H1 (cell line): Measurements from ENCODE around the gene MTX3. TPM values are rescaled to one million over a fixed set of nuclear protein-coding genes. Genes with fewer than 3 reads are reported as not detected.

Source experiments
- CTCF ChIA-PET: fragments of 300-600 bp; sonication (Branson Sonifier 250); formaldehyde crosslinking; loops from one replicate; lab custom pipeline; 2021; ENCODE audit not compliant: partially characterized antibody; lab: Charles Lee
- POLR2A ChIA-PET: fragments of 300-600 bp; sonication (Branson Sonifier 250); formaldehyde crosslinking; loops from one replicate; lab custom pipeline; 2021; ENCODE audit warnings: inconsistent platforms; ENCODE audit not compliant: partially characterized antibody; lab: Charles Lee
- DNase-seq, 2 experiments: peaks; one replicate each; pipeline versions ENCODE4 v3.0.0 to v3.0.0-alpha.2; 2010 to 2022; ENCODE audit warnings: low spot score in 2 of 2, low read depth in 1 of 2, mixed read lengths in 1 of 2
- FAIRE-seq: peaks from 2 replicates; lab custom pipeline; 2011; peaks lifted over from hg19 to GRCh38; lab: Jason Lieb, UNC
- H2AFZ ChIP-seq: 2 replicates; pipeline ENCODE4 v1.8.1; 2012; ENCODE audit warnings: low read length, inconsistent platforms
- H2AK5ac ChIP-seq: 2 replicates; pipeline ENCODE4 v1.6.1; 2013; ENCODE audit warnings: low read depth, low read length
- H2BK120ac ChIP-seq: replicated peaks from 2 replicates; pipeline ENCODE3; 2013; ENCODE audit warnings: low read depth, low read length, inconsistent platforms
- H2BK12ac ChIP-seq: 2 replicates; pipeline ENCODE4 v1.6.1; 2013; ENCODE audit warnings: low read depth, low read length
- H2BK15ac ChIP-seq: 2 replicates; pipeline ENCODE4 v1.6.1; 2013; ENCODE audit warnings: low read length
- H2BK20ac ChIP-seq: 2 replicates; pipeline ENCODE4 v1.6.1; 2013; ENCODE audit warnings: low read length
- H2BK5ac ChIP-seq: 2 replicates; pipeline ENCODE4 v1.6.1; 2013; ENCODE audit warnings: low read depth, low read length
- H3K14ac ChIP-seq: 2 replicates; pipeline ENCODE4 v1.6.1; 2013; ENCODE audit warnings: inconsistent platforms; ENCODE audit not compliant: insufficient read length
- H3K18ac ChIP-seq: 2 replicates; pipeline ENCODE4 v1.6.1; 2013; ENCODE audit warnings: low read length; ENCODE audit errors: extremely low read depth
- H3K23ac ChIP-seq: 2 replicates; pipeline ENCODE4 v1.6.1; 2013; ENCODE audit warnings: inconsistent platforms; ENCODE audit not compliant: insufficient read length
- H3K23me2 ChIP-seq: 2 replicates; pipeline ENCODE4 v1.6.1; 2013; ENCODE audit warnings: low read depth, low read length
- H3K27ac ChIP-seq: 2 replicates; pipeline ENCODE4 v1.6.1; 2011; ENCODE audit warnings: low read depth, low read length, inconsistent platforms
- H3K27me3 ChIP-seq, 4 experiments: replicated peaks in 1 of 4; 1 replicate in 1 of 4; 2 replicates in 3 of 4; pipeline versions ENCODE4 v1.6.1 to v1.8.1; 2011 to 2013; ENCODE audit warnings: low read length in 3 of 4, mild to moderate bottlenecking in 3 of 4, inconsistent platforms in 2 of 4, mixed read lengths in 2 of 4, moderate library complexity in 1 of 4; ENCODE audit not compliant: control insufficient read depth in 3 of 4, insufficient read depth in 3 of 4; ENCODE audit errors: extremely low read depth in 1 of 4
- H3K36me3 ChIP-seq, 4 experiments: 2 replicates each; pipeline versions ENCODE4 v1.6.1 to v1.8.1; 2011 to 2013; ENCODE audit warnings: mild to moderate bottlenecking in 4 of 4, low read length in 3 of 4, moderate library complexity in 2 of 4, control low read depth in 1 of 4, inconsistent platforms in 1 of 4; ENCODE audit not compliant: insufficient read depth in 4 of 4, control insufficient read depth in 2 of 4
- H3K4ac ChIP-seq: replicated peaks from 2 replicates; pipeline ENCODE3; 2013; ENCODE audit warnings: low read length, low read depth, mixed read lengths, inconsistent platforms; ENCODE audit not compliant: insufficient read length
- H3K4me1 ChIP-seq, 4 experiments: replicated peaks in 1 of 4; 1 replicate in 1 of 4; 2 replicates in 3 of 4; pipeline versions ENCODE4 v1.6.1 to v1.8.1; 2011 to 2013; ENCODE audit warnings: low read length in 3 of 4, inconsistent platforms in 2 of 4, mixed read lengths in 1 of 4; ENCODE audit not compliant: insufficient read depth in 4 of 4, control insufficient read depth in 3 of 4
- H3K4me2 ChIP-seq, 2 experiments: 2 replicates each; pipeline versions ENCODE4 v1.6.1 to v1.8.1; 2011 to 2013; ENCODE audit warnings: low read depth in 2 of 2, low read length in 2 of 2, control low read depth in 1 of 2, inconsistent platforms in 1 of 2, mild to moderate bottlenecking in 1 of 2; ENCODE audit not compliant: insufficient read depth in 1 of 2
- H3K4me3 ChIP-seq, 4 experiments: fragments of 200-600, 300-600 bp in 1 of 4; sonication (generic), shearing (Covaris generic), sonication (Bioruptor Twin) in 1 of 4; 2 replicates each; pipeline versions ENCODE4 v1.5.1 to v1.8.1; 2011 to 2016; ENCODE audit warnings: low read length in 4 of 4, low read depth in 3 of 4, control low read depth in 2 of 4, inconsistent platforms in 2 of 4, mild to moderate bottlenecking in 2 of 4, mixed read lengths in 1 of 4, moderate library complexity in 1 of 4; ENCODE audit not compliant: insufficient read depth in 2 of 4; ENCODE audit errors: extremely low read depth in 1 of 4
- H3K56ac ChIP-seq: replicated peaks from 2 replicates; pipeline ENCODE3; 2013; ENCODE audit warnings: low read depth, mild to moderate bottlenecking, mixed read lengths, low read length, inconsistent platforms; ENCODE audit not compliant: insufficient read length
- H3K79me1 ChIP-seq: 2 replicates; pipeline ENCODE4 v1.6.1; 2013; ENCODE audit warnings: low read depth, low read length, control low read depth
- H3K79me2 ChIP-seq, 2 experiments: 2 replicates each; pipeline versions ENCODE4 v1.6.1 to v1.8.1; 2012 to 2013; ENCODE audit warnings: low read length in 2 of 2, mild to moderate bottlenecking in 2 of 2, inconsistent platforms in 1 of 2; ENCODE audit not compliant: insufficient read depth in 2 of 2, control insufficient read depth in 1 of 2
- H3K9ac ChIP-seq, 4 experiments: replicated peaks in 1 of 4; 1 replicate in 1 of 4; 2 replicates in 3 of 4; pipeline versions ENCODE4 v1.6.1 to v1.8.1; 2011 to 2013; ENCODE audit warnings: low read depth in 3 of 4, low read length in 3 of 4, control low read depth in 2 of 4, mild to moderate bottlenecking in 2 of 4, moderate library complexity in 2 of 4, inconsistent platforms in 1 of 4; ENCODE audit errors: extremely low read depth in 1 of 4
- H3K9me3 ChIP-seq, 2 experiments: 2 replicates each; pipeline versions ENCODE4 v1.6.1 to v1.8.1; 2012 to 2013; ENCODE audit warnings: mild to moderate bottlenecking in 2 of 2, moderate library complexity in 2 of 2, control low read depth in 1 of 2, inconsistent platforms in 1 of 2, low read depth in 1 of 2, low read length in 1 of 2, mixed read lengths in 1 of 2; ENCODE audit not compliant: insufficient read depth in 2 of 2
- H4K20me1 ChIP-seq, 2 experiments: replicated peaks in 1 of 2; 2 replicates each; pipeline versions ENCODE3 to v1.8.1; 2011 to 2013; ENCODE audit warnings: inconsistent platforms in 2 of 2, low read length in 2 of 2, mild to moderate bottlenecking in 1 of 2; ENCODE audit not compliant: insufficient read depth in 2 of 2, control insufficient read depth in 1 of 2
- H4K5ac ChIP-seq: 2 replicates; pipeline ENCODE4 v1.6.1; 2013; ENCODE audit warnings: low read length, low read depth, mixed read lengths, inconsistent platforms; ENCODE audit not compliant: insufficient read length
- H4K8ac ChIP-seq: 2 replicates; pipeline ENCODE4 v1.8.0; 2013; ENCODE audit warnings: mild to moderate bottlenecking, moderate library complexity, low read length, inconsistent platforms; ENCODE audit not compliant: insufficient read depth; ENCODE audit errors: extremely low read depth
- H4K91ac ChIP-seq: replicated peaks from 2 replicates; pipeline ENCODE3; 2013; ENCODE audit warnings: low read length, mixed read lengths, inconsistent platforms; ENCODE audit not compliant: insufficient read length
- CEBPB ChIP-seq: IDR thresholded peaks from 2 replicates; pipeline ENCODE4 v1.6.1; 2012; ENCODE audit warnings: low read depth, low read length
- CHD2 ChIP-seq: IDR thresholded peaks from 2 replicates; pipeline ENCODE4 v1.6.1; 2012; ENCODE audit warnings: low read length, improper control_type of control experiment
- CTCF ChIP-seq, 3 experiments: IDR thresholded peaks; 1 replicate in 2 of 3; 2 replicates in 1 of 3; pipeline versions ENCODE4 v1.5.1 to v1.6.1; 2011; ENCODE audit warnings: low read length in 3 of 3, mild to moderate bottlenecking in 3 of 3, inconsistent platforms in 2 of 3, low read depth in 1 of 3, moderate library complexity in 1 of 3; ENCODE audit not compliant: insufficient read depth in 1 of 3; ENCODE audit errors: control extremely low read depth in 1 of 3
- GTF2F1 ChIP-seq: IDR thresholded peaks from 2 replicates; pipeline ENCODE4 v1.6.1; 2012; ENCODE audit warnings: low read depth, low read length, improper control_type of control experiment, borderline replicate concordance
- HDAC2 ChIP-seq, 2 experiments: fragments of 300-600 bp in 1 of 2; sonication (generic) in 1 of 2; IDR thresholded peaks; 2 replicates each; pipeline ENCODE4 v1.6.1; 2011 to 2012; ENCODE audit warnings: low read depth in 2 of 2, low read length in 2 of 2, mild to moderate bottlenecking in 2 of 2, moderate library complexity in 2 of 2, borderline replicate concordance in 1 of 2, inconsistent platforms in 1 of 2
- JUN ChIP-seq: IDR thresholded peaks from 2 replicates; pipeline ENCODE4 v1.6.1; 2011; ENCODE audit warnings: low read depth, mild to moderate bottlenecking, improper control_type of control experiment, low read length
- JUND ChIP-seq: IDR thresholded peaks from 2 replicates; pipeline ENCODE4 v1.6.1; 2011; ENCODE audit warnings: mild to moderate bottlenecking, improper control_type of control experiment, low read length
- KDM1A ChIP-seq: fragments of 200-600, 300-600 bp; sonication (generic); IDR thresholded peaks from 2 replicates; pipeline ENCODE4 v1.7.1; 2016; ENCODE audit warnings: mild to moderate bottlenecking, low read length, borderline replicate concordance
- KDM4A ChIP-seq: IDR thresholded peaks from one replicate; pipeline ENCODE4 v1.7.1; 2012; ENCODE audit warnings: low read depth, mild to moderate bottlenecking, moderate library complexity, low read length, inconsistent platforms; ENCODE audit not compliant: severe bottlenecking
- SIRT6 ChIP-seq: IDR thresholded peaks from one replicate; pipeline ENCODE4 v1.7.1; 2012; ENCODE audit warnings: low read length, inconsistent platforms
- TEAD4 ChIP-seq: IDR thresholded peaks from 2 replicates; pipeline ENCODE4 v1.6.1; 2012; ENCODE audit warnings: low read depth, low read length, inconsistent platforms, mixed read lengths
- ZNF274 ChIP-seq: IDR thresholded peaks from 2 replicates; pipeline ENCODE4 v1.7.0; 2012; ENCODE audit warnings: low read length, borderline replicate concordance; ENCODE audit errors: extremely low read depth
- WGBS, 2 experiments: shearing (Covaris generic) in 1 of 2; methylation state at CpG; one replicate each; pipeline versions ENCODE4 v1.1.6 to v1.1.7; 2013 to 2015; ENCODE audit warnings: low lambda C conversion rate in 2 of 2, mixed read lengths in 2 of 2, inconsistent platforms in 1 of 2, low coverage in 1 of 2, missing lambda C conversion rate in 1 of 2; ENCODE audit not compliant: insufficient replicate concordance in 2 of 2, insufficient coverage in 1 of 2, insufficient read length in 1 of 2; ENCODE audit errors: extremely low coverage in 1 of 2, missing lambda C conversion rate in 1 of 2; 5-methylcytosine and 5-hydroxymethylcytosine counted together
- polyA plus RNA-seq, 7 experiments: library from polyadenylated mRNA; depleted of rRNA in 3 of 7; stranded (reverse) in 5 of 7; unstranded in 2 of 7; fragments of >200 nt in 5 of 7; fragments of 200-250 nt in 2 of 7; gene quantifications; 1 replicate in 5 of 7; 2 replicates in 1 of 7; 4 replicates in 1 of 7; pipeline versions ENCODE4 v1.2.1 to v1.2.3, GENCODE V29; 2011 to 2013; ENCODE audit warnings: missing spikeins in 2 of 7, mixed read lengths in 2 of 7
- total RNA-seq: library from RNA; stranded (reverse); fragmentation: NEBNext Ultra II Directional; extraction: Animal tissue kit (Norgen Biotek cat#: 25700); gene quantifications from 2 replicates; pipeline ENCODE4 v1.2.1, GENCODE V29; 2021

The MTX3 gene
- total and polyA plus RNA-seq, 2 of the 8 experiments (the other 6 are each of a cell fraction or from before 2014, with no cell fraction given), result 9.4 to 28.8 TPM

DNA sequence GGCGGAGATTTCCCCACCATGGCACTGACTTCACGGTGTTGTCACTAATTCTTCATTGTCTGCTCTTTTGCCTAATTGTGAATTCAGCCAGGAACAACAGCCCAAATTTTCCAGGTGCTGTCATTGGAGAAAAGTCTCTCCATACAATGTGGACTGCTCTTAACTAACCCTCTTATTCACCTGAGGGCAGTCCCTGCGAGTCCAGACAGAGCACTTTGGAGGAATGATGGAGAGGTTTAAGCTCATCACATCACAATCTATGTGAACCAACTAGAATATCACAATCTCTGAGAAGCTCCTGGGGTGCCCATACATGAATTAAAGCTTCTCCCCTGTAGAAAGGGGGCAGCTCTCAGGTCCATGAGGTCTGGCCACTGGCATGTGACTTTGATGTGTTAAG, 56.4 kb downstream of the MTX3 start:
- Histone ChIP-seq H2AFZ (no peak overlapping the region), H2BK20ac (no peak overlapping the region), H3K79me1 (no peaks in the 10 kb centered on the region), H3K4me2 (no peak overlapping the region), H2BK5ac (no peak overlapping the region), H3K4ac (no peak overlapping the region), H3K27ac (no peak overlapping the region), H2BK15ac (no peak overlapping the region), H3K23me2 (no peaks in the 10 kb centered on the region), H3K4me3 (no peak overlapping the region), H4K20me1 (no peaks in the 10 kb centered on the region), H2AK5ac (no peak overlapping the region), H4K91ac (no peak overlapping the region), H3K56ac (no peak overlapping the region), H3K36me3 (no peaks in the 10 kb centered on the region), H3K18ac (no peak overlapping the region), H3K9ac (no peak overlapping the region), H2BK12ac (no peak overlapping the region), H3K79me2 (no peaks in the 10 kb centered on the region), H2BK120ac (no peak overlapping the region), H4K8ac (no peak overlapping the region), H3K27me3 (no peaks in the 10 kb centered on the region), H4K5ac (no peak overlapping the region), H3K23ac (no peak overlapping the region), H3K4me1 (no peaks in the 10 kb centered on the region), H3K14ac (no peak overlapping the region), H3K9me3 (no peaks in the 10 kb centered on the region)
- DNase-seq (no peak), FAIRE-seq (no peak)
- POLR2A ChIA-PET, result no interaction called here
- WGBS, 2 experiments, result 88% methylated on average over 3 of the region's 3 CpGs; no CpG with 5 or more reads in 1 of the 2 experiments
- CTCF ChIA-PET, result interaction anchor here (1.1 to 1.4 kb wide), 4 partner anchors 12 to 149 kb away, joined by 3 to 5 read pairs (median 4); no protein-coding TSS in a partner anchor
- no peak for TF ChIP-seq JUN
- no peak for TF ChIP-seq KDM4A
- TF ChIP-seq TEAD4, result no peak
- no peak for TF ChIP-seq CTCF (IDR thresholded peaks at IDR 0.05; ENCODE audit: control extremely low read depth in 1 of 3, insufficient read depth in 1 of 3, low read depth in 1 of 3, low read length in 3 of 3)
- no peak for TF ChIP-seq SIRT6
- no peak for TF ChIP-seq KDM1A
- no peak for TF ChIP-seq GTF2F1
- TF ChIP-seq CEBPB, result no peak
- TF ChIP-seq ZNF274, result no peak
- no peak for TF ChIP-seq CHD2
- TF ChIP-seq HDAC2 (IDR thresholded peaks at IDR 0.05; ENCODE audit: borderline replicate concordance in 1 of 2, low read depth in 2 of 2, low read length in 2 of 2), result no peak
- TF ChIP-seq JUND, result no peak
